Neural progenitor cell (in vitro differentiated cells): ENCODE measurements around the gene ZNF106. TPM values are rescaled to one million over a fixed set of nuclear protein-coding genes. Genes with fewer than 3 reads are reported as not detected.

Experiments
- DNase-seq: peaks from one replicate; pipeline ENCODE4 v3.0.0-alpha.2; 2016; ENCODE audit warnings: low spot score
- H2AFZ ChIP-seq: fragments of 200-600 bp; sonication (generic); replicated peaks from 2 replicates; pipeline ENCODE4 v1.6.1; 2016; ENCODE audit warnings: antibody characterized with exemption
- H3F3A ChIP-seq: fragments of 200-600 bp; sonication (generic); 2 replicates; pipeline ENCODE4 v1.6.1; 2016; ENCODE audit warnings: antibody characterized with exemption, low read depth
- H3K27ac ChIP-seq: fragments of 200-600 bp; sonication (generic); 2 replicates; pipeline ENCODE4 v1.5.1; 2016; ENCODE audit warnings: mild to moderate bottlenecking
- H3K27me3 ChIP-seq: fragments of 200-600 bp; sonication (generic); 2 replicates; pipeline ENCODE4 v1.6.1; 2016; ENCODE audit warnings: mild to moderate bottlenecking, moderate library complexity
- H3K36me3 ChIP-seq: fragments of 200-600 bp; sonication (generic); 2 replicates; pipeline ENCODE4 v1.5.1; 2016
- H3K4me1 ChIP-seq: fragments of 200-600 bp; sonication (generic); 2 replicates; pipeline ENCODE4 v1.6.1; 2016; ENCODE audit warnings: mixed run types
- H3K4me2 ChIP-seq: fragments of 200-600 bp; sonication (generic); 2 replicates; pipeline ENCODE4 v1.6.1; 2016
- H3K4me3 ChIP-seq: fragments of 200-600 bp; sonication (generic); 2 replicates; pipeline ENCODE4 v1.5.1; 2016
- H3K79me2 ChIP-seq: fragments of 200-600 bp; sonication (generic); 2 replicates; pipeline ENCODE4 v1.6.1; 2016; ENCODE audit warnings: low read depth
- H3K9ac ChIP-seq: fragments of 200-600 bp; sonication (generic); 2 replicates; pipeline ENCODE4 v1.6.1; 2016
- H3K9me3 ChIP-seq: fragments of 200-600 bp; sonication (generic); 2 replicates; pipeline ENCODE4 v1.5.1; 2016; ENCODE audit warnings: low read depth
- H4K20me1 ChIP-seq: fragments of 200-600 bp; sonication (generic); 2 replicates; pipeline ENCODE4 v1.6.1; 2016; ENCODE audit warnings: low read depth
- H3K27ac Mint-ChIP-seq: 3 replicates; pipeline ENCODE4 v1.8.0; 2021; ENCODE audit warnings: mixed read lengths
- H3K27me3 Mint-ChIP-seq: 2 replicates; pipeline ENCODE4 v1.8.0; 2022; ENCODE audit warnings: low read depth, mild to moderate bottlenecking, inconsistent platforms, moderate library complexity, mixed read lengths; ENCODE audit not compliant: insufficient read depth
- H3K36me3 Mint-ChIP-seq: 3 replicates; pipeline ENCODE4 v1.8.0; 2021; ENCODE audit warnings: mixed read lengths
- H3K4me1 Mint-ChIP-seq: 3 replicates; pipeline ENCODE4 v1.8.0; 2021; ENCODE audit warnings: mixed read lengths
- H3K4me3 Mint-ChIP-seq: 3 replicates; pipeline ENCODE4 v1.8.0; 2021; ENCODE audit warnings: mild to moderate bottlenecking, moderate library complexity, mixed read lengths
- H3K9me3 Mint-ChIP-seq: 3 replicates; pipeline ENCODE4 v1.8.0; 2020; ENCODE audit warnings: mixed read lengths
- EZH2 ChIP-seq: fragments of 200-600 bp; sonication (generic); IDR thresholded peaks from 2 replicates; pipeline ENCODE4 v1.6.1; 2017; ENCODE audit warnings: antibody characterized with exemption, mild to moderate bottlenecking, moderate library complexity
- EZH2phosphoT487 ChIP-seq: fragments of 200-600 bp; sonication (generic); IDR thresholded peaks from 2 replicates; pipeline ENCODE4 v1.6.1; 2017; ENCODE audit warnings: antibody characterized with exemption
- total RNA-seq: library from RNA; depleted of rRNA; stranded (reverse); fragments of >200 nt; gene quantifications from 2 replicates; pipeline ENCODE4 v1.2.3, GENCODE V29; 2015; ENCODE audit warnings: low replicate concordance
- TF ChIP-seq, protein P1 (sequence below): fragments of 200-600 bp; sonication (generic); IDR thresholded peaks from 2 replicates; pipeline ENCODE4 v1.5.1; 2017; ENCODE audit warnings: antibody characterized with exemption, mild to moderate bottlenecking

Gene ZNF106
- total RNA-seq, 1 donor from 2014 or later = 72.2 TPM

DNA sequence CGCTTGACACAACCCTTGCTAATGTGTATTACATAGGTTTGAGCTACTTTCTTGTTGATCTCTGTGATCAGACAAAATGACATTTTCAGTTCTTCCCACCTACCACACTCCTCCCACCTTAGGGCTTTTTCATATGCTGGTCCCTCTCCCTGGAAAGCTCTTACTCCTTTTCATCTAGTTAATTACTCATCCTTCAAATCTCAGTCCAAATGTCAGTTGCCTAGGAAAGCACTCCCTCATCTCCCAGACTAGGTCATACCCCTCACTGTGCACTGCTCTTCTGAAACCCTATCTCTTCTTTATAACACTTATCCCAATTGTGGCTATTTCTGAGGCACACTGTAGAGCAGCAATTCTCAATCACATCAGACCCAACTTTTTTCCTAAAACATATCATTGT is 7.3 kb downstream of the ZNF106 start:
- peaks cover 9% of the 10 kb centered on the region for H3K36me3 Mint-ChIP-seq
- no peak overlapping the region for H3K27ac ChIP-seq
- no peak for TF ChIP-seq EZH2phosphoT487
- TF ChIP-seq EZH2 = no peak
- TF ChIP-seq, protein P1, sequence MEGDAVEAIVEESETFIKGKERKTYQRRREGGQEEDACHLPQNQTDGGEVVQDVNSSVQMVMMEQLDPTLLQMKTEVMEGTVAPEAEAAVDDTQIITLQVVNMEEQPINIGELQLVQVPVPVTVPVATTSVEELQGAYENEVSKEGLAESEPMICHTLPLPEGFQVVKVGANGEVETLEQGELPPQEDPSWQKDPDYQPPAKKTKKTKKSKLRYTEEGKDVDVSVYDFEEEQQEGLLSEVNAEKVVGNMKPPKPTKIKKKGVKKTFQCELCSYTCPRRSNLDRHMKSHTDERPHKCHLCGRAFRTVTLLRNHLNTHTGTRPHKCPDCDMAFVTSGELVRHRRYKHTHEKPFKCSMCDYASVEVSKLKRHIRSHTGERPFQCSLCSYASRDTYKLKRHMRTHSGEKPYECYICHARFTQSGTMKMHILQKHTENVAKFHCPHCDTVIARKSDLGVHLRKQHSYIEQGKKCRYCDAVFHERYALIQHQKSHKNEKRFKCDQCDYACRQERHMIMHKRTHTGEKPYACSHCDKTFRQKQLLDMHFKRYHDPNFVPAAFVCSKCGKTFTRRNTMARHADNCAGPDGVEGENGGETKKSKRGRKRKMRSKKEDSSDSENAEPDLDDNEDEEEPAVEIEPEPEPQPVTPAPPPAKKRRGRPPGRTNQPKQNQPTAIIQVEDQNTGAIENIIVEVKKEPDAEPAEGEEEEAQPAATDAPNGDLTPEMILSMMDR = no peak
- peaks cover 2% of the 10 kb centered on the region for H3K9me3 Mint-ChIP-seq
- no peak overlapping the region for H3K4me2 ChIP-seq
- H3K27me3 ChIP-seq = no peaks in the 10 kb centered on the region
- no peak overlapping the region for H3K4me3 Mint-ChIP-seq
- no peaks in the 10 kb centered on the region for H3K9me3 ChIP-seq
- peak overlapping the region; percentile 13 for H3K27ac Mint-ChIP-seq
- no peak overlapping the region for H3K4me3 ChIP-seq
- H3F3A ChIP-seq = no peaks in the 10 kb centered on the region
- no peak overlapping the region for H3K9ac ChIP-seq
- no peak overlapping the region for H2AFZ ChIP-seq
- peaks cover 4% of the 10 kb centered on the region for H3K4me1 ChIP-seq
- H3K4me1 Mint-ChIP-seq = peaks cover 11% of the 10 kb centered on the region
- no peaks in the 10 kb centered on the region for H4K20me1 ChIP-seq
- H3K36me3 ChIP-seq = no peaks in the 10 kb centered on the region
- H3K27me3 Mint-ChIP-seq = no peaks in the 10 kb centered on the region
- peaks cover 33% of the 10 kb centered on the region for H3K79me2 ChIP-seq
- DNase-seq = no peak

DNA sequence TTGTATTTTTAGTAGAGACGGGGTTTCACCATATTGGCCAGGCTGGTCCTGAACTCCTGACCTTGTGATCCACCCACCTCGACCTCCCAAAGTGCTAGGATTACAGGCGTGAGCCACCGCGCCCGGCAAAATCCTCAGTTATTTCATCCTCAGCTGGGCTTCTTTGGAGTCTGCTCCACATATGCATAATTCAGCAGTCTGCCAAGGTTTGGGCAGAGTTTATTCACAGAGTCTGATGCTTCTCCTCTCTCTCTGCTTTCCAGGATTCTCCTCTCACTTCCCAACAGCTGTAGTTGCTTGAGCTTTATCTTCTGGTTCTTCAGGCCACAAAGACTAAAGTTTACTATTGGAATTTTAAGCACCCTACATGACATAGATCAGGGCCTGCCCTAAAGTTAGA is 8.2 kb downstream of the ZNF106 start:
- Histone ChIP-seq H3K27ac (no peak overlapping the region), H3K4me3 (no peak overlapping the region), H3K4me2 (no peak overlapping the region), H3F3A (no peaks in the 10 kb centered on the region), H4K20me1 (no peaks in the 10 kb centered on the region), H3K27me3 (no peaks in the 10 kb centered on the region), H2AFZ (no peak overlapping the region), H3K4me1 (peaks cover 4% of the 10 kb centered on the region), H3K9me3 (no peaks in the 10 kb centered on the region), H3K79me2 (peaks cover 23% of the 10 kb centered on the region), H3K9ac (no peak overlapping the region), H3K36me3 (no peaks in the 10 kb centered on the region)
- peaks cover 4% of the 10 kb centered on the region for H3K36me3 Mint-ChIP-seq
- H3K27ac Mint-ChIP-seq = no peak overlapping the region
- no peak for DNase-seq
- H3K4me3 Mint-ChIP-seq = no peak overlapping the region
- peaks cover 6% of the 10 kb centered on the region for H3K4me1 Mint-ChIP-seq
- H3K9me3 Mint-ChIP-seq = peaks cover 2% of the 10 kb centered on the region
- TF ChIP-seq EZH2phosphoT487 = no peak
- TF ChIP-seq EZH2 = no peak
- TF ChIP-seq, protein P1 = no peak
- no peaks in the 10 kb centered on the region for H3K27me3 Mint-ChIP-seq

DNA sequence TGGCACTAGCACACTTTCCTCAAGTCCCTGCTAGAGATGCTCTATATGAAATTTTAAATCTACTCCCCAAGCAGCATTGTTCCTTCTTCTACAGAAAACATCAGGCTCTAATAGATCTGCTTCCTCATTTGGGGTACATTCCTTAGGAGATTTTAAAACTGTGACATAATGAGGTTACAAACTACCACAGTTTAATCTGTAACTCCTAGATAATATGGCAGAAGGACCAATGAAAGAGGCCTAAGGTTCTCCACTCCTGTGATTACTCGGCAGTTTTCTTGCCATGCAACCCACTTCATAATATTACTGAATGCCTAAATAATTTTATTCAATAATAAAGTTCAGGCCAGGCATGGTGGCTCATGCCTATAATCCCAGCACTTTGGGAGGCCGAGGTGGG is 16.1 kb downstream of the ZNF106 start:
- no peak for DNase-seq
- no peak overlapping the region for H3K4me3 ChIP-seq
- TF ChIP-seq, protein P1 = no peak
- TF ChIP-seq EZH2phosphoT487 (no peak), EZH2 (no peak)
- H3K36me3 ChIP-seq = no peaks in the 10 kb centered on the region
- no peak overlapping the region for H3K9ac ChIP-seq
- peaks cover 6% of the 10 kb centered on the region for H3F3A ChIP-seq
- peak overlapping the region; percentile 54 for H3K27ac ChIP-seq
- H3K4me3 Mint-ChIP-seq = no peak overlapping the region
- H3K4me1 Mint-ChIP-seq = no peaks in the 10 kb centered on the region
- no peaks in the 10 kb centered on the region for H3K9me3 ChIP-seq
- H2AFZ ChIP-seq = no peak overlapping the region
- peaks cover 5% of the 10 kb centered on the region for H3K79me2 ChIP-seq
- peaks cover 7% of the 10 kb centered on the region for H3K4me1 ChIP-seq
- no peak overlapping the region for H3K4me2 ChIP-seq
- H4K20me1 ChIP-seq = peaks cover 3% of the 10 kb centered on the region
- H3K27ac Mint-ChIP-seq = no peak overlapping the region
- peaks cover 2% of the 10 kb centered on the region for H3K36me3 Mint-ChIP-seq
- H3K9me3 Mint-ChIP-seq = no peaks in the 10 kb centered on the region
- H3K27me3 Mint-ChIP-seq = no peaks in the 10 kb centered on the region
- no peaks in the 10 kb centered on the region for H3K27me3 ChIP-seq
